ENCODE results near the gene NAV3. TPM values are rescaled to one million over a fixed set of nuclear protein-coding genes. Genes with fewer than 3 reads are reported as not detected.
A peak's percentile ranks its signal among the peaks of the same experiment; 100 is the strongest.

NAV3 gene
- total RNA-seq, 1 donor from 2014 or later = 5.0 TPM

DNA sequence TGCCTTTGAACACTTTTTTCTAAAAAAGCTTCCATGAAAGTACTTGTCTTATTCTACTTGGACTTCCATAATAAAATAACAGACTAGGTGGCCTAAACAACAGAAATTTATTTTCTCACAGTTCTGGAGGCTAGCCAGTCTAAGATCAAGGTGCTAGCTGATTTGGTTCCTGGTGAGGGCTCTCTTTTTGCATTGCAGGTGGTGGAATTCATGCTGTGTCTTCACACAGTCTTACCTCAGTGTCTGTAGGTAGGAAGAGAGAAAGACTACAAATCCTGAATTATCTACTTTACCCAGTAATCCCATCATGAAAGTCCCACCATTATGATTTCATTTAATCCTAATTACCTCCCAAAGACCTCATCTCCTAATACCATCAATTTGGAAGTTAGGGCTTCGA is 356.0 kb downstream of the NAV3 start:
- Mint-ChIP-seq H3K4me3 (no peak overlapping the region), H3K4me1 (no peaks in the 10 kb centered on the region), H3K36me3 (ENCODE audit: low read depth) (no peaks in the 10 kb centered on the region), H3K27ac (ENCODE audit: unreplicated experiment) (no peak overlapping the region), H3K9me3 (no peaks in the 10 kb centered on the region), H3K27me3 (ENCODE audit: low read depth) (no peaks in the 10 kb centered on the region)
- DNase-seq (ENCODE audit: low read depth, low spot score) = no peak
- TF ChIP-seq, protein P1, sequence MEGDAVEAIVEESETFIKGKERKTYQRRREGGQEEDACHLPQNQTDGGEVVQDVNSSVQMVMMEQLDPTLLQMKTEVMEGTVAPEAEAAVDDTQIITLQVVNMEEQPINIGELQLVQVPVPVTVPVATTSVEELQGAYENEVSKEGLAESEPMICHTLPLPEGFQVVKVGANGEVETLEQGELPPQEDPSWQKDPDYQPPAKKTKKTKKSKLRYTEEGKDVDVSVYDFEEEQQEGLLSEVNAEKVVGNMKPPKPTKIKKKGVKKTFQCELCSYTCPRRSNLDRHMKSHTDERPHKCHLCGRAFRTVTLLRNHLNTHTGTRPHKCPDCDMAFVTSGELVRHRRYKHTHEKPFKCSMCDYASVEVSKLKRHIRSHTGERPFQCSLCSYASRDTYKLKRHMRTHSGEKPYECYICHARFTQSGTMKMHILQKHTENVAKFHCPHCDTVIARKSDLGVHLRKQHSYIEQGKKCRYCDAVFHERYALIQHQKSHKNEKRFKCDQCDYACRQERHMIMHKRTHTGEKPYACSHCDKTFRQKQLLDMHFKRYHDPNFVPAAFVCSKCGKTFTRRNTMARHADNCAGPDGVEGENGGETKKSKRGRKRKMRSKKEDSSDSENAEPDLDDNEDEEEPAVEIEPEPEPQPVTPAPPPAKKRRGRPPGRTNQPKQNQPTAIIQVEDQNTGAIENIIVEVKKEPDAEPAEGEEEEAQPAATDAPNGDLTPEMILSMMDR (conservative IDR thresholded peaks at IDR 0.05) = no peak

DNA sequence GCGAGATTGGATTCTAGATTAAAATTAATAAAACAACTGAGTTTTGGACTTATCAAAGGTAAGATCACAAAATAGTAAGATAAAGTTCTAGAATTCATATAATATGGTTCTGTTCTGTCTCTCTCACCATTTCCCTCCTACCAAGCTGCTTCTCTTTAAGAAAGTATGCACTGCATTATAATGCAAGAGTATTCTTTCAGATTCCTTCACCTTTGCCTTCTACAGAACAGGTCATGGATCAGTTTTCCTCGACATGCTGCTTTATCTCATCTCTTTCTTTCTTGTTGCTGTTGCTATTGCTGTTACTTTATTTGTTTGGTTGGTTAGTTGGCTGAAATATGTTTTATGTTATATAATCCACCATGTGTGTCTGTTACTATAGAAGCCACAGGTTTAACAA is 357.0 kb downstream of the NAV3 start:
- TF ChIP-seq, protein P1 (conservative IDR thresholded peaks at IDR 0.05) = no peak
- H3K27ac Mint-ChIP-seq (ENCODE audit: unreplicated experiment) = no peak overlapping the region
- no peaks in the 10 kb centered on the region for H3K9me3 Mint-ChIP-seq
- DNase-seq (ENCODE audit: low read depth, low spot score) = no peak
- no peak overlapping the region for H3K4me3 Mint-ChIP-seq
- H3K4me1 Mint-ChIP-seq = no peaks in the 10 kb centered on the region
- H3K36me3 Mint-ChIP-seq (ENCODE audit: low read depth) = no peaks in the 10 kb centered on the region
- H3K27me3 Mint-ChIP-seq (ENCODE audit: low read depth) = no peaks in the 10 kb centered on the region

DNA sequence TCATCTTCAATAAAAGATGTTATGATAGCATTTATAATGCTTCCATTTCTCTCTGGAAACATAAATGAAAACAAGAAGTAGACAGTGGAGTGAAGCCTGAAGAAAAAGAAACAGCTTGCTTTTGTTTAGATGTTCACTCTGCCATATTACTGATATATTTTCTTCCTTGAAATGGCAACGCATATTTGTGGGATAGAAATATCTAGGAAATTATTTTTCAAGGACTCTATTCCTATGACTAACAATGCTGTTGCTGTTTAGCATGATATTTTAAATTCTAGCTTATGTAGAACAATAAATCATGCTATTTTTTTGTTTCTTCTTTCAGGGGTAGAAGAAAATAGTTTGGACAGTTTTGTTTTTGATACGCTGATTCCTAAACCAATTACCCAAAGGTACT is 359.0 kb downstream of the NAV3 start:
- no peak for DNase-seq (ENCODE audit: low read depth, low spot score)
- Mint-ChIP-seq H3K9me3 (no peaks in the 10 kb centered on the region), H3K36me3 (ENCODE audit: low read depth) (no peaks in the 10 kb centered on the region), H3K27me3 (ENCODE audit: low read depth) (no peaks in the 10 kb centered on the region), H3K27ac (ENCODE audit: unreplicated experiment) (no peak overlapping the region), H3K4me3 (no peak overlapping the region), H3K4me1 (peaks cover 11% of the 10 kb centered on the region)
- TF ChIP-seq, protein P1 (conservative IDR thresholded peaks at IDR 0.05) = no peak

DNA sequence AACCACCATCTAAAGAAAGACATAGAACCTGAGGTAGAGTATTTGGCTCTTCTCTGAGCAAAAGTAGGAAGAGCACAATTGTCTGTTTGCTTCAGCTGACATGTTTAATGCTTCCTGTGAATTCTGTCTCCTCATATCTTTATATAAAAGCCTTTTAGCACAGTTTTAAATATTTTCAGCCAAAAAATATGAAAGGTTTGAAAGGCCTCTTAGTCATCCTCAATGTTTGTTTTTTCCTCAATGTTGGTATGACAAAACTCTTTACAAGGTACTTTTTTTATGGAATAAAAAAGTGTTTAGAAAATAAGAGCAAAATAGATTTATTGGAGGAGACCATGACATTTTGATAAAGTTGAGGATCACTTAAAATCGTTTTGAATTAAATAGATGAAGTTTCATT is 360.9 kb downstream of the NAV3 start:
- no peaks in the 10 kb centered on the region for H3K27me3 Mint-ChIP-seq (ENCODE audit: low read depth)
- TF ChIP-seq, protein P1 (conservative IDR thresholded peaks at IDR 0.05) = no peak

DNA sequence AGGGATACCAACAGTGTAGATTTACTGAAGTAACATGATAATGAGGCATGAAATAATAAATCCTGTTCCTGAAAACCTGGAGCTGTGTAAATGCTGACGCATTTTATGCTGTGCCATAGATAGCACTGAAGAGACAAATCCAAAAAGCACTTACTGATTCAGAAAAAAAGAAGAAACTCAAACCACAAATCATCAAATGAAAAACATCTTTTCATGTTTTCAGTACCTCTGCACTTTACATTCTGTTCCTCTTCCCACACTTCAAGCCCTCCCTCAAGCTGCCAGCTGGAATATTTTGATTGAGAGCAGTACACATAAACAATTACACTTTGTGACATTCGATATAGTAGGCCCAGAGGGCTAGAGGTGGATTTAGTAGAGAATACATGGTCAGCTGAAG is 362.3 kb downstream of the NAV3 start:
- H3K4me3 Mint-ChIP-seq = no peak overlapping the region
- no peaks in the 10 kb centered on the region for H3K27me3 Mint-ChIP-seq (ENCODE audit: low read depth)
- TF ChIP-seq, protein P1 (conservative IDR thresholded peaks at IDR 0.05) = no peak
- H3K27ac Mint-ChIP-seq (ENCODE audit: unreplicated experiment) = peak overlapping the region; percentile 79
- peaks cover 11% of the 10 kb centered on the region for H3K4me1 Mint-ChIP-seq
- H3K36me3 Mint-ChIP-seq (ENCODE audit: low read depth) = no peaks in the 10 kb centered on the region
- DNase-seq (ENCODE audit: low read depth, low spot score) = no peak
- H3K9me3 Mint-ChIP-seq = no peaks in the 10 kb centered on the region

More for the DNA sequence above, 360.9 kb downstream of the NAV3 start:
- peaks cover 11% of the 10 kb centered on the region for H3K4me1 Mint-ChIP-seq
- no peak overlapping the region for H3K27ac Mint-ChIP-seq (ENCODE audit: unreplicated experiment)
- H3K36me3 Mint-ChIP-seq (ENCODE audit: low read depth) = no peaks in the 10 kb centered on the region
- H3K4me3 Mint-ChIP-seq = no peak overlapping the region
- DNase-seq (ENCODE audit: low read depth, low spot score) = no peak
- H3K9me3 Mint-ChIP-seq = no peaks in the 10 kb centered on the region

DNA sequence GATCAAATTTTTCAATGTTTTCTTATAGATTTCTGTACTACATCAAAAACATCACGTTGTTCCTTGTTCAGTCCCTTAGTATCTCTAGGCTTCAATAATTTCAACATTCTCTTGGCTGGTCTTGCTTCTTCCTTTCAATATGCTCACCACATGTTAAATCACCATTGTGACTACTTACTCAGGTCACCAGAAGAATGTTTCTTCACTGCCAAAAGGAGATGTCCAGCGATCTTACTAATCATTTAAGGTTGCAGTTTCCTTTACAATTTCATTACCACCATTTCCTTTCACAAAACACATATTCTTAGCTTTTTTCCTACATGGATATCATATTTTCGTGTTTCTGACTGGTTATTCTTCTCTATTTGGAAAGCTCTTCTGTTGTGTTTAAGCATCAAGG is 363.8 kb downstream of the NAV3 start:
- no peak overlapping the region for H3K4me3 Mint-ChIP-seq
- TF ChIP-seq, protein P1 (conservative IDR thresholded peaks at IDR 0.05) = no peak
- no peaks in the 10 kb centered on the region for H3K27me3 Mint-ChIP-seq (ENCODE audit: low read depth)
- no peak overlapping the region for H3K27ac Mint-ChIP-seq (ENCODE audit: unreplicated experiment)
- H3K36me3 Mint-ChIP-seq (ENCODE audit: low read depth) = no peaks in the 10 kb centered on the region
- DNase-seq (ENCODE audit: low read depth, low spot score) = no peak
- no peaks in the 10 kb centered on the region for H3K9me3 Mint-ChIP-seq
- H3K4me1 Mint-ChIP-seq = peaks cover 11% of the 10 kb centered on the region

Measured in neural crest cell (in vitro differentiated cells).